ENCODE data around the gene TNK1.

The TNK1 gene

GRCh38 chr17:7428557-7428956 is 47.7 kb downstream of the TNK1 start, which contains the start of gene SPEM3:
Gene SPEM3 (plus strand): TSS chr17:7428857. CDS start chr17:7428903, 46 bp downstream.
- DNase-seq (ENCODE audit: extremely low spot score, insufficient read length, low read depth) (no peak), FAIRE-seq (no peak)

- DNase-seq (ENCODE audit: extremely low spot score, insufficient read length, low read depth) (no peak), FAIRE-seq (no peak)
Observed at GRCh38 chr17:7429722-7430121, 48.8 kb downstream of the TNK1 start.

GRCh38 chr17:7431231-7431630 is 50.3 kb downstream of the TNK1 start:
- FAIRE-seq (no peak), DNase-seq (ENCODE audit: extremely low spot score, insufficient read length, low read depth) (no peak)

- no peak for FAIRE-seq
- DNase-seq (ENCODE audit: extremely low spot score, insufficient read length, low read depth), result no peak
Observed at GRCh38 chr17:7432296-7432695, 51.4 kb downstream of the TNK1 start.

GRCh38 chr17:7435676-7436555 is 55.0 kb downstream of the TNK1 start:
- DNase-seq (ENCODE audit: extremely low spot score, insufficient read length, low read depth) (no peak), FAIRE-seq (no peak)

- FAIRE-seq, result peak; percentile 48
- peak; percentile 44 for DNase-seq (ENCODE audit: extremely low spot score, insufficient read length, low read depth)
Observed at GRCh38 chr17:7436556-7437368, 55.9 kb downstream of the TNK1 start.

GRCh38 chr17:7437369-7437863 is 56.5 kb downstream of the TNK1 start:
- FAIRE-seq (no peak), DNase-seq (ENCODE audit: extremely low spot score, insufficient read length, low read depth) (no peak)

- no peak for DNase-seq (ENCODE audit: extremely low spot score, insufficient read length, low read depth)
- no peak for FAIRE-seq
Observed at GRCh38 chr17:7437950-7438614, 57.2 kb downstream of the TNK1 start.

GRCh38 chr17:7438656-7439460 is 58.0 kb downstream of the TNK1 start:
- FAIRE-seq (no peak), DNase-seq (ENCODE audit: extremely low spot score, insufficient read length, low read depth) (no peak)
